HepG2 (cell line): ENCODE measurements around the gene VEGFA. TPM values are rescaled to one million over a fixed set of nuclear protein-coding genes. Genes with fewer than 3 reads are reported as not detected.

ENCODE experiments used
- DR1 ChIP-seq: sonication (generic); formaldehyde crosslinking; IDR thresholded peaks from 2 replicates; pipeline ENCODE4 v1.8.0; 2021; ENCODE audit warnings: mild to moderate bottlenecking, missing genetic modification reagents, inconsistent platforms
- GATAD1 ChIP-seq: IDR thresholded peaks from 2 replicates; pipeline ENCODE4 v1.6.1; 2016; ENCODE audit warnings: missing genetic modification reagents, missing compliant biosample characterization
- JARID2 ChIP-seq: sonication (generic); formaldehyde crosslinking; IDR thresholded peaks from 2 replicates; pipeline ENCODE4 v1.8.1; 2023; ENCODE audit warnings: missing genetic modification reagents, inconsistent platforms; ENCODE audit not compliant: insufficient replicate concordance
- KLF6 ChIP-seq: IDR thresholded peaks from 2 replicates; pipeline ENCODE4 v1.8.0; 2016; ENCODE audit warnings: missing biosample characterization, missing genetic modification reagents
- NBN ChIP-seq: fragments of 450-650 bp; conservative IDR thresholded peaks from 2 replicates; pipeline ENCODE4 v1.6.1; 2017
- PITX1 ChIP-seq: sonication (generic); formaldehyde crosslinking; IDR thresholded peaks from 2 replicates; pipeline ENCODE4 v1.5.1; 2020; ENCODE audit warnings: mild to moderate bottlenecking, missing genetic modification reagents
- RFXANK ChIP-seq: IDR thresholded peaks from 2 replicates; pipeline ENCODE4 v1.6.1; 2016
- RNF2 ChIP-seq: fragments of 450-650 bp; conservative IDR thresholded peaks from 2 replicates; pipeline ENCODE4 v1.6.1; 2016; ENCODE audit warnings: low read depth
- TEAD2 ChIP-seq: sonication (generic); formaldehyde crosslinking; IDR thresholded peaks from 2 replicates; pipeline ENCODE4 v1.9.0; 2021; ENCODE audit warnings: missing genetic modification reagents
- TEAD3 ChIP-seq: optimal IDR thresholded peaks from 2 replicates; pipeline ENCODE3; 2016; ENCODE audit warnings: borderline replicate concordance
- WIZ ChIP-seq: sonication (generic); formaldehyde crosslinking; IDR thresholded peaks from 2 replicates; pipeline ENCODE4 v1.5.1; 2020; ENCODE audit warnings: mild to moderate bottlenecking, missing genetic modification reagents
- ZNF263 ChIP-seq: sonication (generic); formaldehyde crosslinking; IDR thresholded peaks from 2 replicates; pipeline ENCODE4 v1.4.0; 2020; ENCODE audit warnings: missing genetic modification reagents
- ZNF3 ChIP-seq: IDR thresholded peaks from 2 replicates; pipeline ENCODE4 v1.7.0; 2017; ENCODE audit warnings: inconsistent platforms
- ZNF766 ChIP-seq: sonication (generic); formaldehyde crosslinking; IDR thresholded peaks from 2 replicates; pipeline ENCODE4 v1.5.0; 2020; ENCODE audit warnings: missing genetic modification reagents, borderline replicate concordance
- ZSCAN25 ChIP-seq: sonication (generic); formaldehyde crosslinking; IDR thresholded peaks from 2 replicates; pipeline ENCODE4 v1.8.0; 2022; ENCODE audit warnings: mild to moderate bottlenecking, missing genetic modification reagents
- polyA plus RNA-seq, 8 experiments: library from polyadenylated mRNA; depleted of rRNA in 3 of 8; stranded (reverse) in 7 of 8; unstranded in 1 of 8; fragments of >200 nt; fragmentation: Illumina TruSeq in 4 of 8; extraction: Trizol in 4 of 8; gene quantifications; 2 replicates each; pipeline versions ENCODE4 v1.2.1 to v1.2.3, GENCODE V29; 2011 to 2016; ENCODE audit warnings: low read depth in 4 of 8, missing spikeins in 1 of 8, mixed read lengths in 1 of 8; ENCODE audit not compliant: insufficient read depth in 1 of 8
- total RNA-seq, 5 experiments: library from RNA; depleted of rRNA; stranded (reverse); fragments of >200 nt; fragmentation: Illumina TruSeq; extraction: Trizol; gene quantifications; 2 replicates each; pipeline ENCODE4 v1.2.3, GENCODE V29; 2016; ENCODE audit warnings: low read depth in 1 of 5
- TF ChIP-seq, protein P1 (sequence below): sonication (generic); formaldehyde crosslinking; IDR thresholded peaks from 2 replicates; pipeline ENCODE4 v1.4.0; 2020; ENCODE audit warnings: missing genetic modification reagents
- TF ChIP-seq, protein P2 (sequence below): sonication (generic); formaldehyde crosslinking; IDR thresholded peaks from 2 replicates; pipeline ENCODE4 v1.5.0; 2020; ENCODE audit warnings: mild to moderate bottlenecking, missing genetic modification reagents, borderline replicate concordance
- TF ChIP-seq, protein P3 (sequence below): sonication (generic); formaldehyde crosslinking; IDR thresholded peaks from 2 replicates; pipeline ENCODE4 v1.4.0; 2020; ENCODE audit warnings: missing genetic modification reagents, borderline replicate concordance
- TF ChIP-seq, protein P4 (sequence below): IDR thresholded peaks from 2 replicates; pipeline ENCODE4 v1.6.1; 2016
- TF ChIP-seq, protein P5 (sequence below): sonication (generic); formaldehyde crosslinking; IDR thresholded peaks from 2 replicates; pipeline ENCODE4 v1.5.0; 2020; ENCODE audit warnings: missing genetic modification reagents
- TF ChIP-seq, protein P6 (sequence below): IDR thresholded peaks from 2 replicates; pipeline ENCODE4 v1.6.1; 2016; ENCODE audit warnings: low read depth, borderline replicate concordance

The VEGFA gene
- total and polyA plus RNA-seq, 2 of the 13 experiments (the other 11 are each of a cell fraction or from before 2014, with no cell fraction given), result 68.1 to 629 TPM

DNA sequence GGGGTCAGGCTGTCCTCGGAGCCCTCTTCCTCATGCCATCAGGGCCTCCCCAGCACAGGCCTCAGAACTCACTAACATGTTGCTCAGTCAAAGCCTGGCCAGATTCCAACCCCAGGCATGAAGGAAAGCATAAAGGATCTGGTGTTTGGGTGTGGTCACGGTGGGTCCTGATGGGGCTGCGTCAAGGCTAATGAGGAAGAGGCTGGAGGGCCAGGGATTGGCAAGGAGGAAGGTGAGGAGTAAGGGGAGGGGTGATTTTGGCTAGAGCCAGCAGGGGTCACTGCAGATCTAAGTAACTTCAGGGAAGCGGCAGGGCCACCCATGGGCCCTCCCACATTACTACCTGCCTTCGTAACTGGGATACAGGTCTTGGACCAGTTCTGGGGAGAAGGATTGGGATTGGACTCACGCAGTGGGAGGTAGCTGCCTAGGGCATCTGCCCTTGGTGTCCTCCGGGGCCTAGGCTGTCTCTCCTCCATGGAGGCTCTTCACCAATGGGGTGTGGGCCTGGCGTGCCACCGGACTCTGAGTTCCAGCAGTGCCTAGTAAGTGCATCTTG, 46.2 kb upstream of the VEGFA start (continued):
- TF ChIP-seq, protein P1, sequence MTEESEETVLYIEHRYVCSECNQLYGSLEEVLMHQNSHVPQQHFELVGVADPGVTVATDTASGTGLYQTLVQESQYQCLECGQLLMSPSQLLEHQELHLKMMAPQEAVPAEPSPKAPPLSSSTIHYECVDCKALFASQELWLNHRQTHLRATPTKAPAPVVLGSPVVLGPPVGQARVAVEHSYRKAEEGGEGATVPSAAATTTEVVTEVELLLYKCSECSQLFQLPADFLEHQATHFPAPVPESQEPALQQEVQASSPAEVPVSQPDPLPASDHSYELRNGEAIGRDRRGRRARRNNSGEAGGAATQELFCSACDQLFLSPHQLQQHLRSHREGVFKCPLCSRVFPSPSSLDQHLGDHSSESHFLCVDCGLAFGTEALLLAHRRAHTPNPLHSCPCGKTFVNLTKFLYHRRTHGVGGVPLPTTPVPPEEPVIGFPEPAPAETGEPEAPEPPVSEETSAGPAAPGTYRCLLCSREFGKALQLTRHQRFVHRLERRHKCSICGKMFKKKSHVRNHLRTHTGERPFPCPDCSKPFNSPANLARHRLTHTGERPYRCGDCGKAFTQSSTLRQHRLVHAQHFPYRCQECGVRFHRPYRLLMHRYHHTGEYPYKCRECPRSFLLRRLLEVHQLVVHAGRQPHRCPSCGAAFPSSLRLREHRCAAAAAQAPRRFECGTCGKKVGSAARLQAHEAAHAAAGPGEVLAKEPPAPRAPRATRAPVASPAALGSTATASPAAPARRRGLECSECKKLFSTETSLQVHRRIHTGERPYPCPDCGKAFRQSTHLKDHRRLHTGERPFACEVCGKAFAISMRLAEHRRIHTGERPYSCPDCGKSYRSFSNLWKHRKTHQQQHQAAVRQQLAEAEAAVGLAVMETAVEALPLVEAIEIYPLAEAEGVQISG (CRISPR knock-in tag), result 0 out of 2 replicates have a peak, but pooled peaks have one; percentile 35
- TF ChIP-seq, protein P2, sequence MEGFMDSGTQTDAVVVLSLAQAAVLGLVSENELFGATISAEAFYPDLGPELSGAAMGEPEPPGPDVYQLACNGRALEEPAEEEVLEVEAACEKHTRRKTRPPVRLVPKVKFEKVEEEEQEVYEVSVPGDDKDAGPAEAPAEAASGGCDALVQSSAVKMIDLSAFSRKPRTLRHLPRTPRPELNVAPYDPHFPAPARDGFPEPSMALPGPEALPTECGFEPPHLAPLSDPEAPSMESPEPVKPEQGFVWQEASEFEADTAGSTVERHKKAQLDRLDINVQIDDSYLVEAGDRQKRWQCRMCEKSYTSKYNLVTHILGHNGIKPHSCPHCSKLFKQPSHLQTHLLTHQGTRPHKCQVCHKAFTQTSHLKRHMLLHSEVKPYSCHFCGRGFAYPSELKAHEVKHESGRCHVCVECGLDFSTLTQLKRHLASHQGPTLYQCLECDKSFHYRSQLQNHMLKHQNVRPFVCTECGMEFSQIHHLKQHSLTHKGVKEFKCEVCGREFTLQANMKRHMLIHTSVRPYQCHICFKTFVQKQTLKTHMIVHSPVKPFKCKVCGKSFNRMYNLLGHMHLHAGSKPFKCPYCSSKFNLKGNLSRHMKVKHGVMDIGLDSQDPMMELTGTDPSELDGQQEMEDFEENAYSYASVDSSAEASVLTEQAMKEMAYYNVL (CRISPR knock-in tag), result no peak
- TF ChIP-seq, protein P3, sequence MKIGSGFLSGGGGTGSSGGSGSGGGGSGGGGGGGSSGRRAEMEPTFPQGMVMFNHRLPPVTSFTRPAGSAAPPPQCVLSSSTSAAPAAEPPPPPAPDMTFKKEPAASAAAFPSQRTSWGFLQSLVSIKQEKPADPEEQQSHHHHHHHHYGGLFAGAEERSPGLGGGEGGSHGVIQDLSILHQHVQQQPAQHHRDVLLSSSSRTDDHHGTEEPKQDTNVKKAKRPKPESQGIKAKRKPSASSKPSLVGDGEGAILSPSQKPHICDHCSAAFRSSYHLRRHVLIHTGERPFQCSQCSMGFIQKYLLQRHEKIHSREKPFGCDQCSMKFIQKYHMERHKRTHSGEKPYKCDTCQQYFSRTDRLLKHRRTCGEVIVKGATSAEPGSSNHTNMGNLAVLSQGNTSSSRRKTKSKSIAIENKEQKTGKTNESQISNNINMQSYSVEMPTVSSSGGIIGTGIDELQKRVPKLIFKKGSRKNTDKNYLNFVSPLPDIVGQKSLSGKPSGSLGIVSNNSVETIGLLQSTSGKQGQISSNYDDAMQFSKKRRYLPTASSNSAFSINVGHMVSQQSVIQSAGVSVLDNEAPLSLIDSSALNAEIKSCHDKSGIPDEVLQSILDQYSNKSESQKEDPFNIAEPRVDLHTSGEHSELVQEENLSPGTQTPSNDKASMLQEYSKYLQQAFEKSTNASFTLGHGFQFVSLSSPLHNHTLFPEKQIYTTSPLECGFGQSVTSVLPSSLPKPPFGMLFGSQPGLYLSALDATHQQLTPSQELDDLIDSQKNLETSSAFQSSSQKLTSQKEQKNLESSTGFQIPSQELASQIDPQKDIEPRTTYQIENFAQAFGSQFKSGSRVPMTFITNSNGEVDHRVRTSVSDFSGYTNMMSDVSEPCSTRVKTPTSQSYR (CRISPR knock-in tag), result peak; percentile 22; the same call in 1 of the 2 replicates
- peak; percentile 45; the same call in 1 of the 2 replicates for TF ChIP-seq PITX1 (CRISPR knock-in tag)
- TF ChIP-seq TEAD2 (CRISPR knock-in tag), result peak; percentile 54; the same call in 1 of the 2 replicates
- 0 out of 2 replicates have a peak, but pooled peaks have one; percentile 28 for TF ChIP-seq GATAD1
- TF ChIP-seq RNF2, result no peak
- peak; percentile 73 for TF ChIP-seq TEAD3 (CRISPR knock-in tag)
- no peak for TF ChIP-seq RFXANK (CRISPR knock-in tag)
- TF ChIP-seq, protein P4, sequence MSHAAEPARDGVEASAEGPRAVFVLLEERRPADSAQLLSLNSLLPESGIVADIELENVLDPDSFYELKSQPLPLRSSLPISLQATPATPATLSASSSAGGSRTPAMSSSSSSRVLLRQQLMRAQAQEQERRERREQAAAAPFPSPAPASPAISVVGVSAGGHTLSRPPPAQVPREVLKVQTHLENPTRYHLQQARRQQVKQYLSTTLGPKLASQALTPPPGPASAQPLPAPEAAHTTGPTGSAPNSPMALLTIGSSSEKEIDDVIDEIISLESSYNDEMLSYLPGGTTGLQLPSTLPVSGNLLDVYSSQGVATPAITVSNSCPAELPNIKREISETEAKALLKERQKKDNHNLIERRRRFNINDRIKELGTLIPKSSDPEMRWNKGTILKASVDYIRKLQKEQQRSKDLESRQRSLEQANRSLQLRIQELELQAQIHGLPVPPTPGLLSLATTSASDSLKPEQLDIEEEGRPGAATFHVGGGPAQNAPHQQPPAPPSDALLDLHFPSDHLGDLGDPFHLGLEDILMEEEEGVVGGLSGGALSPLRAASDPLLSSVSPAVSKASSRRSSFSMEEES (CRISPR knock-in tag), result no peak
- no peak for TF ChIP-seq DR1 (CRISPR knock-in tag)
- no peak for TF ChIP-seq ZNF3 (CRISPR knock-in tag)
- TF ChIP-seq ZSCAN25 (CRISPR knock-in tag), result 0 out of 2 replicates have a peak, but pooled peaks have one; percentile 8
- TF ChIP-seq ZNF263, result peak; percentile 82; the same call in 1 of the 2 replicates
- no peak for TF ChIP-seq KLF6 (CRISPR knock-in tag)
- TF ChIP-seq NBN, result no peak
- TF ChIP-seq WIZ, result no peak
- TF ChIP-seq ZNF766 (CRISPR knock-in tag), result no peak
- TF ChIP-seq, protein P5, sequence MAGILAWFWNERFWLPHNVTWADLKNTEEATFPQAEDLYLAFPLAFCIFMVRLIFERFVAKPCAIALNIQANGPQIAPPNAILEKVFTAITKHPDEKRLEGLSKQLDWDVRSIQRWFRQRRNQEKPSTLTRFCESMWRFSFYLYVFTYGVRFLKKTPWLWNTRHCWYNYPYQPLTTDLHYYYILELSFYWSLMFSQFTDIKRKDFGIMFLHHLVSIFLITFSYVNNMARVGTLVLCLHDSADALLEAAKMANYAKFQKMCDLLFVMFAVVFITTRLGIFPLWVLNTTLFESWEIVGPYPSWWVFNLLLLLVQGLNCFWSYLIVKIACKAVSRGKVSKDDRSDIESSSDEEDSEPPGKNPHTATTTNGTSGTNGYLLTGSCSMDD, result no peak
- TF ChIP-seq JARID2, result no peak
- TF ChIP-seq, protein P6, sequence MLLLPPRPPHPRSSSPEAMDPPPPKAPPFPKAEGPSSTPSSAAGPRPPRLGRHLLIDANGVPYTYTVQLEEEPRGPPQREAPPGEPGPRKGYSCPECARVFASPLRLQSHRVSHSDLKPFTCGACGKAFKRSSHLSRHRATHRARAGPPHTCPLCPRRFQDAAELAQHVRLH (CRISPR knock-in tag), result peak; percentile 74; the same call in 1 of the 2 replicates
